CD4-positive, alpha-beta T cell (primary cell): ENCODE measurements around the gene EEPD1. TPM values are rescaled to one million over a fixed set of nuclear protein-coding genes. Genes with fewer than 3 reads are reported as not detected.

Experiments
- ATAC-seq: fragments of 200-7000 bp; cut with Tn5 transposase; one replicate; pipeline ENCODE4 v1.10.0; 2022; ENCODE audit warnings: mild to moderate bottlenecking; ENCODE audit not compliant: poor library complexity
- CTCF ChIA-PET: fragments of 350-600 bp; sonication (Branson Sonifier 250); formaldehyde crosslinking; loops from one replicate; lab custom pipeline; 2021; ENCODE audit warnings: antibody characterized with exemption, inconsistent platforms; lab: Charles Lee
- POLR2A ChIA-PET: fragments of 350-600 bp; sonication (Branson Sonifier 250); formaldehyde crosslinking; loops from one replicate; lab custom pipeline; 2021; ENCODE audit warnings: antibody characterized with exemption, inconsistent platforms; lab: Charles Lee
- DNase-seq, 14 experiments: peaks; one replicate each; pipeline ENCODE4 v3.0.0-alpha.2; 2013 to 2020; ENCODE audit warnings: mixed read lengths in 2 of 14
- H3K27ac ChIP-seq, 2 donors: one replicate each; pipeline versions ENCODE4 v1.5.1 to v1.7.0; 2013; ENCODE audit warnings: low read length in 2 of 2, low read depth in 1 of 2, mild to moderate bottlenecking in 1 of 2
- H3K27me3 ChIP-seq, 2 experiments: 1 replicate in 1 of 2; 2 replicates in 1 of 2; pipeline versions ENCODE4 v1.6.1 to v1.7.0; 2013; ENCODE audit warnings: low read length in 2 of 2, control low read depth in 1 of 2, mild to moderate bottlenecking in 1 of 2, moderate library complexity in 1 of 2; ENCODE audit not compliant: insufficient read depth in 2 of 2, control insufficient read depth in 1 of 2
- H3K36me3 ChIP-seq: one replicate; pipeline ENCODE4 v1.6.1; 2013; ENCODE audit warnings: low read length, control low read depth; ENCODE audit not compliant: insufficient read depth
- H3K4me1 ChIP-seq: one replicate; pipeline ENCODE4 v1.6.1; 2013; ENCODE audit warnings: low read length, control low read depth; ENCODE audit not compliant: insufficient read depth
- H3K4me3 ChIP-seq: one replicate; pipeline ENCODE4 v1.5.1; 2013; ENCODE audit warnings: mild to moderate bottlenecking, low read length, moderate library complexity
- H3K9me3 ChIP-seq, 2 experiments: 1 replicate in 1 of 2; 2 replicates in 1 of 2; pipeline versions ENCODE4 v1.6.1 to v1.7.0; 2013; ENCODE audit warnings: low read length in 2 of 2, mild to moderate bottlenecking in 2 of 2, control low read depth in 1 of 2, moderate library complexity in 1 of 2; ENCODE audit not compliant: control insufficient read depth in 1 of 2, insufficient read depth in 1 of 2
- H3K27ac Mint-ChIP-seq: one replicate; pipeline ENCODE4 v1.8.0; 2020; ENCODE audit warnings: mixed read lengths
- H3K27me3 Mint-ChIP-seq: one replicate; pipeline ENCODE4 v1.8.0; 2021; ENCODE audit warnings: mixed read lengths
- H3K36me3 Mint-ChIP-seq: one replicate; pipeline ENCODE4 v1.8.0; 2021; ENCODE audit warnings: low read depth, mixed read lengths
- H3K4me1 Mint-ChIP-seq: one replicate; pipeline ENCODE4 v1.8.0; 2021; ENCODE audit warnings: low read depth, mixed read lengths
- H3K4me3 Mint-ChIP-seq: one replicate; pipeline ENCODE4 v1.8.0; 2020; ENCODE audit warnings: mild to moderate bottlenecking, mixed read lengths
- H3K9me3 Mint-ChIP-seq: one replicate; pipeline ENCODE4 v1.8.0; 2020; ENCODE audit warnings: mixed read lengths
- intact Hi-C, 2 experiments: fragments of 100-400 bp; cut with DNase I in 1 of 2; cut with micrococcal nuclease in 1 of 2; formaldehyde crosslinking; loops; one replicate each; pipeline versions ENCODE4 v1.15.1 to v1.9.0; 2023 to 2025; cut with DNase I, micrococcal nuclease
- total RNA-seq, 174 experiments: library from RNA in 2 of 174; stranded (reverse) in 2 of 174; gene quantifications; one replicate each; pipeline ENCODE4 v1.2.3 and lab custom pipeline; 2021 to 2026
- TF ChIP-seq, protein P1 (sequence below): fragments of 200-600 bp; IDR thresholded peaks from one replicate; pipeline ENCODE4 v1.8.0; 2022; ENCODE audit warnings: antibody characterized with exemption, mild to moderate bottlenecking

The EEPD1 gene
- total RNA-seq, 2 experiments from 2014 or later: 4.4 to 4.6 TPM

DNA sequence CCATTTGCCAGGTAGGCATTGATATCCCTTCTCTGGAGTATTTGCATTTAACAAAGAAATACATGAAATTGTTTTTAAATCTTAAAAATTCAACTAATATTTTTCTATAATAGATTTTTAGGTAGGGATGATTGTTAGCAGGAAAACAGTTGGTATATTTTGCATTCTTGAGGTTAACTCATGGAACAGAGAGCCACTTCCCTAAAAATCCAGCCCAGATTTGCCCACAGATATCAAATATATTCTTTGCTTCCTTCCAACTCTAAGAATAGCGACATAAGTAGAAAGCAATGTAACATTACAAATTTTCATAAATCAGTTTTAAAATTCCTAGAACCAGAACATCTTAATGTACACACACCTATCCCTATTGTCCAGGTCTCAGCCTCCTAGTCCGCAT lies 191.6 kb downstream of the EEPD1 start:
- Mint-ChIP-seq H3K36me3 (no peaks in the 10 kb centered on the region), H3K9me3 (no peaks in the 10 kb centered on the region), H3K4me3 (no peak overlapping the region), H3K4me1 (no peaks in the 10 kb centered on the region), H3K27me3 (peaks cover 8% of the 10 kb centered on the region), H3K27ac (no peak overlapping the region)
- TF ChIP-seq, protein P1, sequence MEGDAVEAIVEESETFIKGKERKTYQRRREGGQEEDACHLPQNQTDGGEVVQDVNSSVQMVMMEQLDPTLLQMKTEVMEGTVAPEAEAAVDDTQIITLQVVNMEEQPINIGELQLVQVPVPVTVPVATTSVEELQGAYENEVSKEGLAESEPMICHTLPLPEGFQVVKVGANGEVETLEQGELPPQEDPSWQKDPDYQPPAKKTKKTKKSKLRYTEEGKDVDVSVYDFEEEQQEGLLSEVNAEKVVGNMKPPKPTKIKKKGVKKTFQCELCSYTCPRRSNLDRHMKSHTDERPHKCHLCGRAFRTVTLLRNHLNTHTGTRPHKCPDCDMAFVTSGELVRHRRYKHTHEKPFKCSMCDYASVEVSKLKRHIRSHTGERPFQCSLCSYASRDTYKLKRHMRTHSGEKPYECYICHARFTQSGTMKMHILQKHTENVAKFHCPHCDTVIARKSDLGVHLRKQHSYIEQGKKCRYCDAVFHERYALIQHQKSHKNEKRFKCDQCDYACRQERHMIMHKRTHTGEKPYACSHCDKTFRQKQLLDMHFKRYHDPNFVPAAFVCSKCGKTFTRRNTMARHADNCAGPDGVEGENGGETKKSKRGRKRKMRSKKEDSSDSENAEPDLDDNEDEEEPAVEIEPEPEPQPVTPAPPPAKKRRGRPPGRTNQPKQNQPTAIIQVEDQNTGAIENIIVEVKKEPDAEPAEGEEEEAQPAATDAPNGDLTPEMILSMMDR: no peak
- H3K4me1 ChIP-seq: no peaks in the 10 kb centered on the region
- no peaks in the 10 kb centered on the region for H3K9me3 ChIP-seq
- no peaks in the 10 kb centered on the region for H3K36me3 ChIP-seq
- ChIA-PET POLR2A (no interaction called here), CTCF (no interaction called here)
- no peaks in the 10 kb centered on the region for H3K27me3 ChIP-seq
- DNase-seq (no peak), ATAC-seq (no peak)
- intact Hi-C loops: no loop called here
- H3K4me3 ChIP-seq: no peak overlapping the region
- no peak overlapping the region for H3K27ac ChIP-seq

DNA sequence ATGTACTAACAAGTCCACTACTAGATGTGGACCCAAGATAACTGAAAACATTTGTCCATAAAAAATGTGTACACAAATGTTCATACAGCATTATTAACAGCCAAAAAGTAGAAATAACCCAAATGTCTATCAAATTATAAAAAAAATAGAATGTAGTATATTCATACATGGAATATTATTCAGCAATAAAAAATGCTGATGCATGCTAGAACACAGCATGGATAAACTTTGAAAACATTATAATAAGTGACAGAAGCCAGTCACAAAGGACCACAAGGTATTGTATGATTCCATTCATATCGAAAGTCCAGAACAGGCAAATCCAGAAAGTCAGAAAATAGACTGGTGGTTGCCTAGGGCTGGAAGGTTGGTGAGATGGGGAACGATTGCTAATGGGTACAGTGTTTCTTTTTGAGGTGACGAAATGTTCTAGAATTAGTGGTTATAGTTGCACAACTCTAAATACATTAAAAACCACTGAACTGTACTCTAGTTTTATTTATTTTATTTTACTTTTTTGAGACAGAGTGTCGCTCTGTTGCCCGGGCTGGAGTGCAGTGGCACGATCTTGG lies 193.3 kb downstream of the EEPD1 start:
- DNase-seq (no peak), ATAC-seq (no peak)
- intact Hi-C loops: no loop called here
- TF ChIP-seq, protein P1: no peak
- H3K36me3 Mint-ChIP-seq: no peaks in the 10 kb centered on the region
- CTCF ChIA-PET: no interaction called here
- H3K9me3 Mint-ChIP-seq: no peaks in the 10 kb centered on the region
- no peak overlapping the region for H3K27ac Mint-ChIP-seq
- Histone ChIP-seq H3K36me3 (no peaks in the 10 kb centered on the region), H3K9me3 (no peaks in the 10 kb centered on the region), H3K27me3 (no peaks in the 10 kb centered on the region), H3K4me3 (no peak overlapping the region), H3K27ac (no peak overlapping the region), H3K4me1 (no peaks in the 10 kb centered on the region)
- H3K4me3 Mint-ChIP-seq: no peak overlapping the region
- H3K27me3 Mint-ChIP-seq: peaks cover 4% of the 10 kb centered on the region
- no peaks in the 10 kb centered on the region for H3K4me1 Mint-ChIP-seq
- POLR2A ChIA-PET: no interaction called here

DNA sequence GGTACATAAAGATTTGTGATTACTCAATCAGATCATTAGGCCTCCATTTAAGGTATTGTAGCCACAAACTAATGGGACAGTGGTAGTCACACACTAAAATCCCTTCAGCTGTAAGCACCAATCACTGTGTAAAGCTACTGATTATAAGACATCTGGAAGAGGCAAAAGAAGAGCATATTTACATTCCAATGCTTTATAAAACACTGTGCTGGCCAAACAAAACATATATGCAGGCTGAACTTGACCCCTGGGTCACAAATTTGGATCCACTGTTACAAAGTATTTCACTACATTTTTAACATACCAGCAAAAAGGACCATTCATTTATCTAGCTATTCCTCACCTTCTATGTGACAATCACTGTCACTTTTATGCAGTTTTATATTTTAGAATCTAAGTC lies 195.2 kb downstream of the EEPD1 start:
- no peaks in the 10 kb centered on the region for H3K4me1 Mint-ChIP-seq
- POLR2A ChIA-PET: no interaction called here
- Histone ChIP-seq H3K4me3 (no peak overlapping the region), H3K4me1 (no peaks in the 10 kb centered on the region), H3K27me3 (no peaks in the 10 kb centered on the region), H3K27ac (no peak overlapping the region), H3K9me3 (no peaks in the 10 kb centered on the region), H3K36me3 (no peaks in the 10 kb centered on the region)
- no peak for ATAC-seq
- CTCF ChIA-PET: interaction anchor here (1.3 kb wide), 1 partner anchor 19 kb away, joined by 3 read pairs; no protein-coding TSS in a partner anchor
- H3K36me3 Mint-ChIP-seq: no peaks in the 10 kb centered on the region
- no peaks in the 10 kb centered on the region for H3K9me3 Mint-ChIP-seq
- intact Hi-C loops: no loop called here
- no peak for DNase-seq
- H3K27me3 Mint-ChIP-seq: no peaks in the 10 kb centered on the region
- no peak overlapping the region for H3K4me3 Mint-ChIP-seq
- TF ChIP-seq, protein P1: no peak
- H3K27ac Mint-ChIP-seq: no peak overlapping the region
